T-helper 1 cell treated with Interleukin-12 subunit alpha and Interleukin-12 subunit beta and Interleukin-4 antibody, amounts not matched to agents 30 ng/mL and 1 ng/mL, for 36 hours (primary cell): ENCODE results near the gene CNTFR. TPM values are rescaled to one million over a fixed set of nuclear protein-coding genes. Genes with fewer than 3 reads are reported as not detected.

ENCODE experiments used
- intact Hi-C: fragments of 100-400 bp; cut with micrococcal nuclease; formaldehyde crosslinking; loops from one replicate; pipeline ENCODE4 v1.15.1; 2024
- total RNA-seq: library from RNA; stranded (reverse); gene quantifications from 2 replicates; pipeline ENCODE4 v1.2.3, GENCODE V29; 2022

CNTFR gene
- total RNA-seq, 1 donor from 2014 or later = not detected

DNA sequence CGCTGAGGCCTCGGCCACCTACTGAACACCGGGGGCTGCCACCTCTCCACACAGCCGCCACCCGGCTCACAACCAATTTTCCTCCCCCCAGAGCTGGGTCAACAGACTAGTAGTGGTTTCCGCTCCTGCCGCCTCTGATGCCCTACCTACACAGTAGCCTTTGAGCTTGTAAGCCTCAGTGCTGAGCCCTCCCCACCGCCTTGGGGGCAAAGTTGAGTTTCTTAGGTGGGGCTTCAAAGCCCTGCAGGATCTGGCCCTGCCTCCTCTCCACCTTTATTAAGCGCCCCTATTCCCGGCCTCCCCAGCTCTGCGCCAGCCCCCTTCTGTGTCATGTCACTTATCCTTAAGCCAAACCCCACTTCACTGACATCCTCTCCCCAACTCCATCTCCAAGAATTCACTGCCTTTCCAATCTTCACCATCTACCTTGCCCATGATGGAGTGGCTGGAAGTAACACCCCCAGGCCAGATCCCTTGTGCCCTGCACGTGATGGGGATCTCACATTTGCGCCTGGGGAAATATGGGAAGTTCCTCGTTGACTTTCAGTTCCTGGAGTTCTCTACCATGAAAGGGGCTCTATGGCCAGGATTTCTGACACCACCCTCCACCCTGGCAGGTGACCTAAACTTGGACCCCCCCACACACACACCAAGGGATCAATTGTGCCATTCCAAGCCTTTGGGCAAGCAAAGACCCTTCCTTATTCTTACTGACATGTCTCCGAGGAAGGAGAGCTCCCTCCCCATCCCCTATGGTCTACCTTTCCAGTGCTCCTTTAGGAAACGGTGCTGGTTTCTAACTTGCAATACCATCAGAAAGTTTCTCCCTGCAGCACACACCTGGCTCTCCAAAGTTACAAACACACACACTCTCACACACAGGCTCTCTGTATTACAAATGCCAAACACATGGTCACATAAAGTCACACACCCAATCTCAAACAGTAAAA is 2.7 kb upstream of the CNTFR start:
- intact Hi-C loops = loop anchor here (1.0 to 2.0 kb wide), 7 partner anchors 11 to 188 kb away; partner anchors contain the start of gene ARID3C

DNA sequence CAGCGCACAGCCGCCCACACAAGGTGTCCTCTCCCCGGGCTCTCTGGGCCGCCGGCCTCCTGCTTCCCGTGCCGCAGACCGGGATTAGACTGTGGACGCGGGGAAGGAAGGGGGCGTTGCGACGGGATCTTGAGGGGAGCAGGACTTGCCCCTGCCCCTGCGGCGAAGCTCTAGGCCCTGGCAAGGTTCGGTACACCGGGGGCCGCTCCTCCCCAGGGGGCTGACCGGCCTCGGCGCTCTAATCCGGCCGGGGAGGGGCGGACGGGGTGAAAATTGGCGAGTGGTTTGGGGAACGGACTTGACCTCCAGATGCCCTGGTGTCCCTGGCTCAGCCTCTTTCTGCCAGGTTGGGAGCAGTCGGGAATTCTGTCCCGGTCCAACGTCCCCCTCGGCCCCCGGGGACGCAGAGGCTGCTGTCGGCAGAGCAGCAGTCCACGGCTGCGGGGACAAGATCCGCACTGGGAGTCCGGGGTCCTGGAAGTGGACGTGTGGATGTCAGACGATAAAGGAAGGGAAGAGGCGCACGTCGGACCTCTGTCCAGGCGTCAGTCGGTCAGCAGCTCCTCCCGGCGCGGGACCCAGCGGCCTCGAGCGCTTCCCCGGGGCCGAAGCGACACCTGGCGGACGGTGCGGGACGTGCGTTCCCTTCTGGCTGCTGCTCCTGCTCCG is 1.9 kb upstream of the CNTFR start:
- intact Hi-C loops = loop anchor here (1.0 to 2.0 kb wide), 6 partner anchors 12 to 187 kb away; partner anchors contain the start of gene ARID3C

DNA sequence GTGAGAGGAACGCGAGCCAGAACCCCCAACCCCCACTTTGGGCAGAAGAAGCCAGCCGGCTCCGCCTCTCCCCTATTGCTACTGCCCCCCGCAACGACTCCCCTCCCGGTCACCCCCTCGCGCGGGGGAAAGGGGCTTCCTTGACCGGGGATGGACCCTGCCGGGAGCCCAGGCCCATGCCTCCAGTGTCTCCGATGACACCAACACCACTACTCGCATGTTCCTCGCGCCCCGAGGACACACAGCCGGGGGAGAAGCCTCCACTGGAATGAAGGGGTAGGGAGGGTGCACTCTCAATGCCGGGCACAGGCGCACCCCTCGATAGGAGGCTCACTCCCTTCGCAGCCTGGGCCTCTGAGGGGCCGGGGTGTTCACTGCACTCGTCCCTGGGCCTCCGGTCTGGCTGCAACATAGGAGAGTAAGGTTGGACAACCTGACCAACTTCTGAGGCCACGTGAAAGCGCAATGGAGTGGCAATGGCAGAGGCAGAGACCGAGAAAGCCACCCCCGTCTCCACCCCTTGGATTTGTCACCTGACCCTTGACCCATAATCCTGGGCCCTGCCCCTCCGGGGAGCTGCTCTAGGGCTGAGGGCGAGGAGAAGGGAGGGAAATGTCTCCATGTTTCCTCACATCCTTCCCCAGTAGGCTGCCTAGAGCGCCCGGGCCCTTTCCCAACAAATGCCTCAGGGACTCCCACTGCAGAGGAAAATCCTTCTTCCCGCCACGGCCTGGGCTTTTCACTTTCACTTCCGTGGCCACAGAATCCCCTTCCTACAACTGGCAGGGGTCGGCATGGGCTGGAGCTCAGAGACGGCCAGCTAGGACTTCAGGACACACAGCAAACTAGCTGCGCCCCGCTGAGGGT is 1.1 kb upstream of the CNTFR start:
- intact Hi-C loops = loop anchor here (1.0 to 2.0 kb wide), 6 partner anchors 13 to 186 kb away; partner anchors contain the start of gene ARID3C

DNA sequence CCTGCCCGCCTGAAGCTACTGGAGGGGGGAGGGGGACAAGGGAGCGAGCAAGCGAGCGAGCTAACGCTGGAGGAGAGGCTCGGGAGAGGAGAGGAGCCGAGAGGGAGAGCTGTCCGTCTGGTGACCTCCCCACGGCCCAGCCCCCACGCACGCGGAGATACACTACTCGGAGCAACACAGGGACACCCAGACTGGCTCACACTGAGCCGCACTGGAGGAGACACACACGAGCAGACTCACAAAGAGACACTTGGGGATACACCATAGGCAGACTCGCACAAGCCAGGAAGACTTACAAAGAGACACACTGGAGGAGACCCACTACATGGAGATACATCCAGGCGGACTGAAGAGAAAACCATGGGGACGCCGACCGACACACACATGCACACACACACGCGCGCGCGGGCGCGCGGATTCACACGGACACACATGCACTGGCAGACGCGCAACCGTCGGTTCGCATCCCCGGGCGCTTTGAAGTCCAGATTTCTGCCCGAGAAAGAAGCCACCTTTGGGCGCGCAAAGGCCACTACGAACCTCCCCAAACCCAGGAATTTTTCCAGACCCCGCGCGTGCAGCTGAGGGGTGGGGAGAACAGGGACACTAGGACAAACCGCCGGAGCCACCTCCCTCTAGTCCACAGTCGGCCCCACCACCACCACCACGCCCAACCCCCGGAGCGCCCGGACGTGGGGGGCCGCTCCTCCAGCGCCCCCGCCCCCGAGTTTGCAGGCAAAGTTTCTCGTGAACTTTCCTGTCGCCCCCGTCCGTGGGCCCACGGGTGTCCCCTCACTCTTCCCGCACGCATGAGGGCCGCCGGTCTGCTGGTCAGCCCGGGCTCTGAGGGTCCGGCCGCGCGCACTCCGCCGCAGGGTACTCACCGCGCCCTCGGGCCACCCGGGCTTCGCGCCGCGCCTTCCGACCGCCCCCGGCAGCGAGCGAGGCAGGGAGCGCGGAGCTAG is 571 bp downstream of the CNTFR start:
- intact Hi-C loops = no loop called here

DNA sequence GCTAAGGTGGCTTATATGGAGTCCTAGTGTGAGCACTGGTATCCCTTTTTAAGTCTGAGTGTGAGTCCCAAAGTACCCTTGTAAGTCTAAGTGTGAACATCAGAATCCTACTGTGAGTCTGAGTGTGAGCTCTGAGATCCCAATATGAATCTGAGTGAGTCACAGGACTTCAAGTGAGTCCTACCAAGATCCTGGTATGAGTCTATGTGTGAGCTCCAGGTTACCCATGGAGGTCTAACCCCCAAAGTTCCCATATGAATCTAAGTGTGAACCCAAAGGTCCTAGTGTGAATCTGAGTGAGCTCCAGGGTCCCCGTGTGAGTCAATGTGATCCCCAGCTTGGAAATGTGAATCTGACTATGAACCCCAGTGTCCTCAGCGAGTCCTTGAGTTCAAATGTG is 2.3 kb downstream of the CNTFR start:
- intact Hi-C loops = no loop called here

DNA sequence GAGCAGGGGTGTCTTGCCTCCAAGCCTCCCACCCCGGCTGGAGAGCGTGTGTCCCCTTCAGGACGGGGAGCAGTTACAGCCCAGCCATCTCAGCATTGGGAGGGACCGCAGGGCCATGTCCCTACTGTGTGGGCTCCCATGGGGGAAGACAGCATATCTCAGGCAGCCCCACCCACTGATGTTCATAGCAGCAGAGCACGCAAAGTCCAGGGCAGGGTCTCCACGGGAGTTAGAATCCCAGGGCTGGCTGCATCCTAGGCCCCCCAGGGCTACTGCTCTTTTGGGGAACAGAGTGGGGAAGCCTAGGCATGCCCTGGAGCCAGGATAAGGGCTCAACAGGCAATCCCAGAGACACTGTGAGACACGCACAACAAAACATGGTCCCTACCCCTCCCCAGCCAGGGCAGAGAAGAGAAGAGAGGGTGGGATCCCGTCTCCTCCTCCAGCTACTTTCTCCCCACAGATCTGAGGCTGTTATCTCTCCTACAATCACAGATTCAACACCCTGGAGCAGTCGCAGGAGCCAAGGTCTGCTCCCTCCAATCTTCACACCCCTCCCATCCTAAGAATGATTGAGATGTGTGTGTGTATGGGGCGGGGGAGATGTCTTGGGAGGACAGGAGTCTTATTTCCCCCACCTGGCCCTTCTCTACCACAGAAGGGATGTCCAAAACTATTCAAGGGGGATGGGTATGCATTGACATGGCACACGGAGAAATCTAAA is 3.4 kb downstream of the CNTFR start:
- intact Hi-C loops = no loop called here

DNA sequence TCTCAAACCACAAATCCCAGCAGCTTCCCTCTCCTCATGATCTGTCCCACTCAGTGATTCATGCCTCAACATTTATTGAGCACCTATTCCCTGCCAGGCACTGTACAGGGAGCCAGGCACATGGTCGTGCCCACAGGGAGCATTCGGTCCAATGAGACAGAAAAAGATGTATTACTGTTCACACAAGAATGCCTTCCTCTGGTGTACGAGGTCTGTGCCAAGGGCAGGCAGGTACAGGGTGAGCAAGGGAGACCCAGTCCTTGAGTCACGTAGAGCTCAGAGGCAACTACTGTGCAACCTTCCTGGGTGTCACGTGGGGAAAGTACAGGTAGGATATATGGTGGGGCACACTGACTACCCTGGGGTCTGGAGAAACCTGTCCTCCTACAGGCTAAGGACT is 4.6 kb downstream of the CNTFR start:
- intact Hi-C loops = no loop called here

DNA sequence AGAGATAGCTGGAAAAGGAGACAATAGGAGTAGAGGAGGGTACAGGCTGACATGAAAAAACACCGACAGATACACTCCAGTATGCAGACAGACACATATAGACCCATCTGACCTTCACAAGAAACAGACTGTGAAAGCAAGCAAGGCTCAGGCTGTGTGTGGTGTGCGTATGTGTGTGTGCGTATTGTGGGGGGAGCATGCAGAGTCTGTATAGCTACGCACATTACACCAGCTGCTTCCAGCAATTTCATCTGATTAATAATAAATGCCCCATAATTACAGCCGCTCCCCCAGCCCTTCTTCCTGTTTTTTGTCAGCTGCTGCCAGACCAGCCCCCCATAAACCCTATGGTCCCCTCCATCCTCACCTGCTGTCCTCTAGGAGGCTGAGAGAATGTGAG is 6.7 kb downstream of the CNTFR start:
- intact Hi-C loops = no loop called here

DNA sequence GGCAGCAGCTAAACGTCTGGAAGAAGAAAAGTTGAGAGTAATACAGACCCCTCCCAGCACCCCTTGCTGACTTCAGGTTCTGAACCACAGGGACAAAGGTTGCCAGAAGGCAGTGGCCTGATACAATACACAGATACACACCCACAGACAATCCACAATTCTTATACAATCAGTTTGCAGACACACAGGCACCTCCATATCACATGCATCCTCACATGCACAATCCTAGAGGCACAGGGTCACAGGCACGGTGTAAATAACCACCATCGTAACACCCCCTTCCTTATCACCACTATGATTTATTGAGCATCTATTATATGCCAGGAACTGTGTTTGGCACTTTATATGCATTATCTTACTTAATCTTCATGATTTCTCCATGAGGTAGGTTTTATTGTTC is 8.2 kb downstream of the CNTFR start:
- intact Hi-C loops = no loop called here

DNA sequence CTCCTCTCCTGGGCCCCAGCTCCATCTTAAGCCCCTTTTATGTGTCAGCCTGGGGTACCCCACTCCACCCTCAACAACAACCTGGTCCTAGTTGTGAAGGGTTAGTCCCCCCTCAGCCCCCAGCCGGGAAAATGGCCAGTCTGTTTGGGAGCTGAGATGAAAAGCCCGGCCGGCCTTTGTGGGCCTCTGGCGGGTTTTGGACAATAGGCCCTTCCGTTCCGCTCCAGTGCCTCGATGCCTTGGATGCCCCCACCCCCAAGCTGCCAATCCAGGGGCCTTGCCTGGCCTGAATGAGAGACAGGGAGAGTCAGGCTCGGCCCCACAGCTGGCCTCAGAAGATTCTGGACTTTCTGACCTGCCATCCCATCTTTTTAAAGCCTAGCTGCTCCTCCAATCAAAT is 9.2 kb downstream of the CNTFR start:
- intact Hi-C loops = no loop called here

DNA sequence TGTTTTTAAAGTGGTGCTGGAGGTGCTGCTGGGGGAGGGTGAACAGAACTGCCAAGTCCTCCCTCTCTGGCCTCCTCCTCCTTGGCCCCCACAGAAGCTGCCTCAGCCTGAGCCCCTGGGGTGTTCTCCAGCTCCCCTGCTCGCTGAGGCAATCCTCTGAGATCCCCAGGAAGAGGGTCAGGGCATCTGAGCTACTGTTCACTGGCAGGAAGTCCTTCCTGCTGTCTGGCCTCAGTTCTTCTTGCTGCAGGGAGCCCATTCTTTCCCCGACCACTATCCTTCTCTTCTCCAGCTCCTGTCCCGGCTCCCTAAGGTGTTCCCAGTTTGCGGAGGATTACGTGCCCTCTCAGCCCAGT is 9.7 kb downstream of the CNTFR start:
- intact Hi-C loops = no loop called here

DNA sequence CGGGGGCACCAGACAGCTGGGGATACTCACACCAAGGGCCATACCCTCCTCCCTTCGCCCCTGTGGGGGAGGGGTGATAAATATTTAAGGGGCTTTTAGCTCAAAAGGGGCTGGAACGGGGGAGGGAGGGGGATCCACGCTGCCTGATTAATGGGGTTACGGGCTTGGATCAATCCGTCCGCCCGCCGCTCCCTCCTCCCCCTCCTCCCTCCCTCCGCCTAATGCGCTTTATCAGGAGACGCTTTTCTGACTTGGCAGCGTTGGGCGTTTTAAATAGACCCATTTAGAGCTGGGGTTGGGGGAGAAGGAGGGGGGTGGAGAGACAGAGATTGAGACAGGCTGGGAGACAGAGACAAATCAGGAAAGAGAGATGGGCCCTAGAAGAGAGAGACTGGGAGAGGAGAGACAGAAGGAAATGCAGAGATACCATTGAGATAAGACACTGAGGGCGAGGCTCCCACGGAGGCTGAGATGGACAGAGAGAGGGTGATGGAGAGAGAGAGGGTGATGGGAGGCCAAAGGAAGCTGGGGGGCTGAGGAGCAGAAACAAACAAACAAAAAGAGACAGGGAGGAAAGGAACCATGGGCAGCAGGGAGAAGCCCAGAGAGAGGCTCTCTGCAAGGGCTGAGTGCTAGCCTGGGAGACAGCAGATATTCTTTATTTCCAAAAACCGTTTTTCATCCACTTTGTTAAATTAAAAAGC is 10.3 kb downstream of the CNTFR start:
- intact Hi-C loops = no loop called here

DNA sequence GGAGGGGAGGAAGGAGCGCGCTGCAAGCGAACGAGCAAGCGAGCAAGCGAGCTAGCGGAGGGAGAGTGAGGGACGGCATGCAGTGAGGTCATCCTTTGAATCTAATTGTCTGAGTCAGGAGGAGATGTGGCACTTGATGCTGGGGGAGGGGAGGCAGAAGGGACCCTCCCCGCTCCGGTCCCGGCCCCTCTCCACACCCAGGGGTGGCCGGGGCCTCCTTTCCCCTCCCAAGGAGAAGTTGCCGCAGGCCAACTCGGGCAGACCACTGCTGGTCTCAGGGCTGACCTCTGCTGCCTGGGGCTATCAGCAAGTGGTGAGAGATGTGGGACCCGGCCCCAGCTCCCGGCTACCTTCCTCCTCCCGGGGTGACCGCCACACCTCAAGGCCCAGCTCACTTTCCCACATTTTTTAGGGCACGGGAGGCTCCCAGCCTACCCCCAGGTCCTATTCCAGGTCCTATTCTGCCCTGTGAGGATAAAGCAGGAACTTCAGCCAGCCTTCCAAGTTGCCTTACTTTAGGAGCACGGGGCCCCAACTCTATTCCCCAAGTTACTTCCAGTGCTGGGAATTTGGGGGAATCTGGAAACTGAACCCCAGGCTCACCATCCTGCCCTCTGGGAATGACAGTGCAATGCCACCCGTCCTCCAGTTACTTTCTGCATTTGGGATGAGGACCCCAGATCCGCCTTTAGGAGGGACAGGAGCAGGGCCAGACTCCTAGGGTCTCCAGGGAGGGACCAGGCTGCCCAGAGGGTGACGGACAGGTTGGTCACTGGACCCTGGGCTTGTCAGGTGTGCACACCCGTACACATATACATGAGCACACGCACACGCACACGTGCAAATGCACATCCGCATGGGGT is 11.1 kb downstream of the CNTFR start:
- intact Hi-C loops = no loop called here

DNA sequence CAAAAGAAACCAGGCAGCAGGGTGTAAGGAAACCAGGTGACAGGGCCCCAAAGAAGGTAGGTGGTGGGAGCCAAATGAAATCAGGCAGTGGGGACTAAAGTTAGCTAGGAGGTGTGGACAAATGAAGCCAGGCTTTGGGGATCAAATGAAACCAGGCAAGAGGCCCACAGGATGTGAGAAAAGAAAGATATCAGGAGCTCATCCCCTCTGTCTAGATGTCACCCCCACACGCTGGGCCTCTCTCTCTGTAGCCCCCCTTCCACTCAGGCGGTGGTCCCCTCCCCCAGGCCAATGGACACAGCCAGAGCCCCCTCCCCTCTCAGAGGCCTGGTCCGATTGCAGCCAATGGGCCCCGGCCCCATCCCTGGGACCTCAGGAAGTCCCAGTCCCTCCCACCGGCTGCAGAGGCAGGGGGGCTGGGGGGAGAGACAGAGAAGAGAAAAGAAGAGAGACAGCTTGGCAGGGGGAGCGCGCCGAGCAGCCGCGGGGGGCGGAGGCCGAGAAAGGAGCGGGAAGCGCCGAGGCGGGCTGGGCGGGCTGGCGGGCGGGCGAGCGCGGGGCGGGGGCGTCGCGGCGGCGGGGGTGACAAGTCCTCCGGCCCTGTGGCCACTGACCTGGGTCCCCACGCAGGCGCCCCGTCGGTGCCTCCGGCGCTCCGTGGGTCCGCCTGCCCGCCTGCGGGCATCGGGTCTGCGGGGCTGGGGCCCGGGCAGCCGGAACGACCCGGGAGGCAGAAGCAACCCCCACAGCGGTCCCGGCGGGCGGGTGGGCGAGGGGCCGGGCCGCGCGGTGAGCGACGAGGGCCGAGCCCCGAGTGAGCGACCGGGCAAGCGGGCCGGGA is 11.9 kb downstream of the CNTFR start:
- intact Hi-C loops = no loop called here

DNA sequence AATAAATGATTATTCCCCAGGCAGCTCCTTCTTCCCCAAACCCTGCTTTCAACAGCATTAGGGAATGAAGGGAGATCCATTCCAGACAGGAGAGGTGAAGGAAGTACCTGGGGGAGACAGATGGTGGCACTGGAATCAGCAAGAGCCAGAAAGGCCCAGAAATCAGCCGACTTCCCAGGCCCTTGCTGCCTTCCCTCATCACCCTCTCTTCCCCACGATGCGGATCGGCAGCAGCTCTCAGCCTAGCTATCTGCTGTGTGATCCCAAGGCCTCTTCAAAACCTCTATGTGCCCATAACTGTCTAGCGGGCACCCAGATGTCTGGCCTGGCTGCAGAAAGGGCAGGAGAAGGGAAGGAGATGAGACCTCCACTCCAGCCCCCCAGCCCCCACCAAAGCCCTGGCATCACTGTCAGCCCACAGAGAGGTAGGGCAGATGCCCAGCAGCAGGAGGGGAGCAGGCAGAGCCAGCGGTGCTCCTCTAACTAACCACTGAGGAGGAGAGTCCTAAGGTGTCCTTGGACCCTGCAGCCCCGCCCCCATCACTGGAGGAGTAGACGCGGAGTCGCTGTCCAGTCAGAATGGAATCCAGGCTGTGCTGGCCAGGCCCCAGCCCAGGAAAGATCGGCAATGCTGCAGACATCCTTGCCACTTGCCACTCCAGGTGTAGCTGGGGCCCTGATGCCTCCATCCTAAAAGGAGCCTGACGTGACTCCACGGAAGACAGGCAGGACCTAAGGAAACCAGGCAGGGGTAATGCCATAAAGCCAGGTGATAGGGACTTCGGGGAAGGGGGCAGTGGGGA is 12.7 kb downstream of the CNTFR start:
- intact Hi-C loops = no loop called here

DNA sequence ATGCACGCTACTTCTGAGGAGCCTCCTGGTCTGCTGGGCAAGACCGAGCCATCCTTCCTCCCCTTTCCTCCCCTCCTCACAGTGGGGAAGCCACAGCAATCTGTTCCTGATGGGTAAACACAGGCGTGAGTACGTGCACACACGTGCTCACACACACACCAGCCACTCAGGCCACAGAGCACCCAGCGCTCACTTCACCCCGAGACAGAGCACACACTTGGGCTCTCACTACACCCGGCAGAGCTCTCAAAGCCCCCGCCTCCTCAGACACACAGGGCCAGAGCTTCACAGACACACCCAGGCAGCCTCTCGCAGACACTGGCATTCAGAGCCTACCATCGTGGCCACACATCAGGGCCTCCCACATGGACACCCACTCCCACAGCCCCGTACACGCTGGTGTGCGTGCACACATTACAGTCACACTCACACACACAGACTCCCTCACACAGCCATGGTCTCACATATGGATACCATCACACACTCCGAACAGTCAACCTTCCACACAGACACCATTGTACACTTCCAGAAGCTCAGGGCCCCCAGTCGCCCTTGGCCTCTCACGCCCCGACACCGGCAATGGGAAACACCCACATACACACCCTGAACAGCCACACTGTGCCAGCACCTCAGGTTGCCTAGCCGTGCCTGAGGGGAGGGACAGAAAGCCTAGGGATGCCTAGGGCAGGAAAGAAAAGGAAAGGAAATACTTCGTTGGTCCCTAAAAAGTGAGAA is 13.5 kb downstream of the CNTFR start:
- intact Hi-C loops = no loop called here
